Epithelial cell of esophagus (primary cell): ENCODE measurements around the gene ASXL2.
"Not testable (repeated sequence)": the region's sequence is repeated elsewhere in the genome, so short reads cannot be mapped to it uniquely, and the experiment has no call there.

Experiments used
- DNase-seq: peaks from one replicate; pipeline ENCODE4 v3.0.0; 2010; ENCODE audit warnings: low read depth
- H3K4me3 ChIP-seq: 2 replicates; pipeline ENCODE4 v1.5.1; 2011; ENCODE audit warnings: mild to moderate bottlenecking, low read length, control low read depth
- TF ChIP-seq, protein P1 (sequence below): IDR thresholded peaks from 2 replicates; pipeline ENCODE4 v1.5.1; 2011; ENCODE audit warnings: low read depth, mild to moderate bottlenecking, low read length, control low read depth, inconsistent platforms; ENCODE audit not compliant: insufficient read depth; ENCODE audit errors: missing control alignments

ASXL2 gene

DNA sequence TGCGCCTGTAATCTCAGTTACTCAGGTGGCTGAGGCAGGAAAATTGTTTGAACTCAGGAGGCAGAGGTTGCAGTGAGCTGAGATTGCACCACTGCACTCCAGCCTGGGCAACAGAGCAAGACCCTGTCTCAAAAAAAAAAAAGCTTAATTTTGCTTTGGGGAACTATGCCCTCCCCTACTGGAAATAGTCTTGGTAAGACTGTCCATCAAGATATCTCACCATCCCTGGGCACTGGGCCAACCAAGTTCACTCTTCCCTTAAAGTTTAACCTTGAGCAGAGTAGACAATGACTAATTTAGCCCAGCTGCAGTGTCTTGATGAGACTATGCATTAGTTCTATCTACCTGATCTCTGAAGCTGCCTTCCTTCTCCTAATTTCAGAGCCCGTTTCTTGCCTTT, 44.7 kb downstream of the ASXL2 start:
- peak; percentile 28 for DNase-seq
- TF ChIP-seq, protein P1, sequence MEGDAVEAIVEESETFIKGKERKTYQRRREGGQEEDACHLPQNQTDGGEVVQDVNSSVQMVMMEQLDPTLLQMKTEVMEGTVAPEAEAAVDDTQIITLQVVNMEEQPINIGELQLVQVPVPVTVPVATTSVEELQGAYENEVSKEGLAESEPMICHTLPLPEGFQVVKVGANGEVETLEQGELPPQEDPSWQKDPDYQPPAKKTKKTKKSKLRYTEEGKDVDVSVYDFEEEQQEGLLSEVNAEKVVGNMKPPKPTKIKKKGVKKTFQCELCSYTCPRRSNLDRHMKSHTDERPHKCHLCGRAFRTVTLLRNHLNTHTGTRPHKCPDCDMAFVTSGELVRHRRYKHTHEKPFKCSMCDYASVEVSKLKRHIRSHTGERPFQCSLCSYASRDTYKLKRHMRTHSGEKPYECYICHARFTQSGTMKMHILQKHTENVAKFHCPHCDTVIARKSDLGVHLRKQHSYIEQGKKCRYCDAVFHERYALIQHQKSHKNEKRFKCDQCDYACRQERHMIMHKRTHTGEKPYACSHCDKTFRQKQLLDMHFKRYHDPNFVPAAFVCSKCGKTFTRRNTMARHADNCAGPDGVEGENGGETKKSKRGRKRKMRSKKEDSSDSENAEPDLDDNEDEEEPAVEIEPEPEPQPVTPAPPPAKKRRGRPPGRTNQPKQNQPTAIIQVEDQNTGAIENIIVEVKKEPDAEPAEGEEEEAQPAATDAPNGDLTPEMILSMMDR: no peak
- H3K4me3 ChIP-seq: no peak overlapping the region

DNA sequence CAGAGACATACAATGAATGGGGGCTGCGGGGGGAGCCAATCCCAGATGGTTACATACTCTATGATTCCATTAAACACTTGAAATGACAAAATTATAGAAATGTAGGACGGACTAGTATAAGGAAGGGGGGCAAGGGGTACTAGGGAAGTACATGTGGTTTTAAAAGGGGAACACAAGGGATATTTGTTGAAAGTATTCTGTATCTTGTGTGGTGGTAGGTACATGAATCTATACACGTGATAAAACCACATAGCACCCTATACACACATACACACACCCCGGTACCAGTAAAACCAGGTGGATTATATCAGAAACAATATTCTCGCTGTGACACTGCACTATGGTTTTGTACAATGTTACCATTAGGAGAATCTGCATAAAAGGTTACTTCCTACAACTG, 45.4 kb downstream of the ASXL2 start:
- DNase-seq: no peak
- H3K4me3 ChIP-seq: no peak overlapping the region
- TF ChIP-seq, protein P1: no peak

DNA sequence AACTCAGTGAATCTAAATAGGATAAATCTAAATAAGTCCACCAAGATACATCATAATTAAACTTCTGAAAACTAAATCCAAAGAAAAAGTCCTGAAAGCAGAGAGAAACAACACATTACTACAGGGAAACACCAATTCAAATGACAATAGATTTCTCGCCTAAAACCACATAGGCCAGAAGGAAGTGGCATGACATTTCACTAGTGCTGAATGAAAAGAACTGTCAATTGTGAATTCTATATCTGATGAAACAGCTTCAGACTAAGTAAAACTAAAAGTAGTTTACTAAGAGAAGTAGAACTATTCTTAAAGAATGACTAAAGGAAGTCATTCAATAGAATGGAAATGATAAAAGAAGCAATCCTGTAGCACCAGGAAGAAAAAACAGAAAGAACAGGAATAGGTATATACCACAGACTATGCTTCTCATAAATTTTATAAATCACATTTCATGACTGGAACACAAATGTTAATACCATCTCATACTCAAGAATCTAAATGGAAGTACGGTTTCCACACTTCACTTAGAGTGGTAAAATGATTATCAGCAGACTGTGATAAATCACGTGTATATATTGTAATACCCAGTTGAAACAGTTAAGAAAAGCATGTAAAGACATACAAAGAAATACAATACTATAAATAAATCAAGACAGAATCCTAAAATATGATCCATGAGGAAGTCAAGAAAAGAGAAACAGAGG, 46.4 kb downstream of the ASXL2 start:
- TF ChIP-seq, protein P1: no peak
- H3K4me3 ChIP-seq: no peak overlapping the region
- no peak for DNase-seq

DNA sequence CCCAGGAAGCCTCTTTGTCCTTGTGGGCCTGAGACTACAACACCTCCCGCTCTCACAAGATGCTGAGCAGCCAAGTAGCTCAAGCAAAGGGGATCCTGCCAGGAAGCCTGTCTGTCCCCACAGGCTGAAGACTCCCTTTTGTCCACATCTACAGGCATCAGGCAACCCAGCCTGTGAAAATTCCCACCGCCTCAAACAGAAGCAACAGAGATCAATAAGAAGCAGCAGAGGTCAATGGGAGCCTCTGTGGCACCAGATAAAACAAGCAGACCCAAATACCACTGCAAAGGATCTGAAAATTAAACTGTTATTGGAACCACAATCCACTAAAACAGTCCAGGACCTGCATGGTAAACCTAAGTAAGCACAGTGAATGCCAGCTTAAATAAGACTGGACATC, 48.5 kb downstream of the ASXL2 start:
- no peak for DNase-seq
- H3K4me3 ChIP-seq: no peak overlapping the region
- TF ChIP-seq, protein P1: no peak

DNA sequence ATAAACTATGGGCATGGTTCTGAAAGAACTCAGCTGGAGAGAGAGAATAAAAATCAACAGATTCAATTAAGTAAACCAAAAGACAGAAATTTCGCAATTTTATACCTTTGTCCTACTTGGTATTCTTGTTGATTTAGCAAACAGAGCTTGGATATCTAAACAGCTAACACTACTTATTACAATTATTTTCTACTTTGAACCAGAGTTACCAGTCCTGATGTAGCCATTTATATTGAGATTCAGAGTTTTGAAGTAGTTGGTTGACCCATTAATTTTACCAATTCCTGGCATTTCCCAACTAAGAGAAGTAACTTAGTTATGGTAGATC, 48.9 kb downstream of the ASXL2 start:
- TF ChIP-seq, protein P1: no peak
- no peak overlapping the region for H3K4me3 ChIP-seq
- DNase-seq: no peak

DNA sequence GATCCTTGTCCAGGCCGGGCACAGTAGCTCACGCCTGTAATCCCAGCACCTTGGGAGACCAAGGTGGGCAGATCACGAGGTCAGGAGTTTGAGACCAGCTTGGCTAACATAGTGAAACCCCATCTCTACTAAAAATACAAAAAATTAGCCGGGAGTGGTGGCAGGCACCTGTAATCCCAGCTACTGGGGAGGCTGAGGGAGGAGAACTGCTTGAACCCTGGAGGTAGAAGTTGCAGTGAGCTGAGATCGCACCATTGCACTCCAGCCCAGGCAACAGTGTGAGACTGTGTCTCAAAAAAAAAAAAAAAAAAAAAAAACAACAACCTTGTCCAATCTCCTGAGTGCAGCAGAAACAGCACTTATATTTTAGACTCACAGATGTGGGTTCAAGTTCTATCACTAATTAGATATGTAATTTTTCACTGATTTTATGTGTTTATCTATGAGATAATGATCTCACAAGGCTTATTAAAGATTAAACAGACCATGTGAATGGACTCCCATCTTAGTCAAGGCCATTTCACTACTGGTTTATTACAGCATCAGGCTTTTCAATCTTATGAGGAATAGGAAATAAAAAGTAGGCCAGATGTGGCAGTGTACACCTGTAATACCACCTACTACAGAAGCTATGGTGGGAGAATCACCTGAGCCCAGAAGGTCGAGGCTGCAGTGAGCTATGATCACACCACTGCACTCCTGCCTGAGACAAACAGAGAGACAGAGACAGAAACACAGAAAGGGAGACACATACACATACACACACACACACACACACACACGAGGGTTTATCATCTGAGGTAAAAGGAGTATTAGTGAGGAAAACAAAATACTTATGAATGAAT, 49.5 kb downstream of the ASXL2 start:
- H3K4me3 ChIP-seq: not testable (repeated sequence)

DNA sequence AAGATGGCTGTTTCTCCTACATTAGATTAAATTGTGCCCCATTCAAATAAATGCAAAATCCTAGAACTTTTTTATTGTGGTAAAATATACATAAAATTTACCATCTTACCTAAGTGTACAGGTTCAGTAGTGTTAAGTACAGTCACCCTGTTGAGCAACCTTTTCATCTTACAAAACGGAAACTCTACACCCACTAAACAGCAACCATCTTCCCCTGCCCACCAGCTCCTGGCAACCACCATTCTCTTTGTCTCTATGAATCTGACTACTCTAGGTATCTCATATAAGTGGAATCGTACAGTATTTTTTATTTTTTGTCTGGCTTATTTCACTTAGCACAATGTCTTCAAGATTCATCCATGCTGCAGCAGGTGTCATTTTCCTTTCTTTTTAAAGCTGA, 53.0 kb downstream of the ASXL2 start:
- H3K4me3 ChIP-seq: no peak overlapping the region
- TF ChIP-seq, protein P1: no peak
- DNase-seq: peak; percentile 49

More for the DNA sequence above, 49.5 kb downstream of the ASXL2 start:
- DNase-seq: not testable (repeated sequence)
